HG03060 (cell line): ENCODE results near the gene IDUA.

Source experiments
- ATAC-seq: cut with Tn5 transposase; IDR thresholded peaks from one replicate; pipeline ENCODE4 v1.9.1; 2021; ENCODE audit warnings: low read depth, moderate number of reproducible peaks; ENCODE audit not compliant: unreplicated experiment

IDUA gene

GRCh38 chr4:1013225-1014073 lies 26.6 kb downstream of the IDUA start:
- ATAC-seq, result no peak

GRCh38 chr4:1014291-1015167 lies 27.7 kb downstream of the IDUA start:
- ATAC-seq, result no peak

- no peak for ATAC-seq
These were observed 28.3 kb downstream of the IDUA start for GRCh38 chr4:1015179-1015578.

GRCh38 chr4:1015746-1016145 lies 28.9 kb downstream of the IDUA start:
- no peak for ATAC-seq

GRCh38 chr4:1017211-1017610 lies 30.4 kb downstream of the IDUA start:
- ATAC-seq, result no peak

- no peak for ATAC-seq
These were observed 30.9 kb downstream of the IDUA start for GRCh38 chr4:1017706-1018105.

- ATAC-seq, result no peak
These were observed 31.5 kb downstream of the IDUA start for GRCh38 chr4:1018147-1019020.

- ATAC-seq, result no peak
These were observed 32.5 kb downstream of the IDUA start for GRCh38 chr4:1019320-1019719.

- no peak for ATAC-seq
These were observed 33.1 kb downstream of the IDUA start for GRCh38 chr4:1019729-1020470.

- peak; percentile 50 for ATAC-seq
These were observed 34.7 kb downstream of the IDUA start for GRCh38 chr4:1021386-1022050.

GRCh38 chr4:1022051-1022738 lies 35.4 kb downstream of the IDUA start:
- ATAC-seq, result no peak

GRCh38 chr4:1022739-1023066 lies 35.9 kb downstream of the IDUA start:
- no peak for ATAC-seq

GRCh38 chr4:1023075-1023640 lies 36.3 kb downstream of the IDUA start:
- no peak for ATAC-seq

- ATAC-seq, result no peak
These were observed 37.3 kb downstream of the IDUA start for GRCh38 chr4:1023895-1024740.

GRCh38 chr4:1024882-1025545 lies 38.2 kb downstream of the IDUA start:
- ATAC-seq, result no peak

- no peak for ATAC-seq
These were observed 39.3 kb downstream of the IDUA start for GRCh38 chr4:1026115-1026514.

GRCh38 chr4:1027219-1027914 lies 40.5 kb downstream of the IDUA start:
- no peak for ATAC-seq
